Fibroblast of lung (primary cell): ENCODE data around the gene DYNAP. TPM values are rescaled to one million over a fixed set of nuclear protein-coding genes. Genes with fewer than 3 reads are reported as not detected.

Source experiments
- DNase-seq, 2 donors: peaks; one replicate each; pipeline versions ENCODE4 v3.0.0 to v3.0.0-alpha.2; 2010; ENCODE audit warnings: low read depth in 2 of 2
- H2AFZ ChIP-seq: 2 replicates; pipeline ENCODE4 v1.5.1; 2012; ENCODE audit warnings: low read length, control low read depth, inconsistent platforms
- H3K27ac ChIP-seq: 2 replicates; pipeline ENCODE4 v1.5.1; 2011; ENCODE audit warnings: low read length, control low read depth; ENCODE audit not compliant: insufficient read depth
- H3K27me3 ChIP-seq: 2 replicates; pipeline ENCODE4 v1.5.1; 2011; ENCODE audit warnings: mild to moderate bottlenecking, low read length; ENCODE audit not compliant: control insufficient read depth, insufficient read depth
- H3K36me3 ChIP-seq: 2 replicates; pipeline ENCODE4 v1.5.1; 2011; ENCODE audit warnings: low read length; ENCODE audit not compliant: control insufficient read depth, insufficient read depth
- H3K4me1 ChIP-seq: 2 replicates; pipeline ENCODE4 v1.5.1; 2011; ENCODE audit warnings: low read length; ENCODE audit not compliant: control insufficient read depth, insufficient read depth; ENCODE audit errors: extremely low read depth
- H3K4me2 ChIP-seq: 2 replicates; pipeline ENCODE4 v1.5.1; 2011; ENCODE audit warnings: low read length, control low read depth; ENCODE audit not compliant: insufficient read depth; ENCODE audit errors: extremely low read depth
- H3K4me3 ChIP-seq, 4 experiments: fragments of 200-600 bp in 1 of 4; sonication (generic) in 1 of 4; replicated peaks in 1 of 4; 2 replicates each; pipeline ENCODE4 v1.5.1; 2011 to 2016; ENCODE audit warnings: low read length in 4 of 4, low read depth in 3 of 4, mild to moderate bottlenecking in 3 of 4, control low read depth in 2 of 4, inconsistent platforms in 1 of 4, mixed read lengths in 1 of 4; ENCODE audit not compliant: insufficient read depth in 1 of 4; ENCODE audit errors: control extremely low read depth in 1 of 4
- H3K79me2 ChIP-seq: 2 replicates; pipeline ENCODE4 v1.5.1; 2012; ENCODE audit warnings: mild to moderate bottlenecking, low read length, inconsistent platforms; ENCODE audit not compliant: control insufficient read depth, insufficient read depth
- H3K9ac ChIP-seq: 2 replicates; pipeline ENCODE4 v1.5.1; 2011; ENCODE audit warnings: mild to moderate bottlenecking, low read length, control low read depth; ENCODE audit not compliant: insufficient read depth
- H3K9me3 ChIP-seq: 2 replicates; pipeline ENCODE4 v1.5.1; 2012; ENCODE audit warnings: low read depth, low read length; ENCODE audit not compliant: control insufficient read depth, insufficient read depth
- H4K20me1 ChIP-seq: 2 replicates; pipeline ENCODE4 v1.5.1; 2011; ENCODE audit warnings: low read length; ENCODE audit not compliant: control insufficient read depth, insufficient read depth; ENCODE audit errors: extremely low read depth
- EZH2 ChIP-seq: IDR thresholded peaks from 2 replicates; pipeline ENCODE4 v1.5.1; 2012; ENCODE audit warnings: low read length, control low read depth, mild to moderate bottlenecking; ENCODE audit errors: missing control alignments
- polyA plus RNA-seq, 2 donors: library from polyadenylated mRNA; depleted of rRNA in 1 of 2; stranded (reverse) in 1 of 2; unstranded in 1 of 2; fragments of >200 nt; gene quantifications; 2 replicates each; pipeline ENCODE4 v1.2.1, GENCODE V29; 2011 to 2012; ENCODE audit warnings: missing spikeins in 1 of 2
- total RNA-seq: library from RNA; depleted of rRNA; stranded (reverse); fragments of >200 nt; gene quantifications from 2 replicates; pipeline ENCODE4 v1.2.1, GENCODE V29; 2014
- TF ChIP-seq, protein P1 (sequence below), 2 donors: IDR thresholded peaks in 1 of 2; conservative IDR thresholded peaks in 1 of 2; 1 replicate in 1 of 2; 2 replicates in 1 of 2; pipeline ENCODE4 v1.5.1; 2011 to 2012; ENCODE audit warnings: low read length in 2 of 2, control low read depth in 1 of 2, inconsistent platforms in 1 of 2, low read depth in 1 of 2, mild to moderate bottlenecking in 1 of 2

Gene DYNAP
- total and polyA plus RNA-seq, 2 donors (not counting 1 experiment from before 2014, with no cell fraction given), result not detected

- TF ChIP-seq, protein P1, sequence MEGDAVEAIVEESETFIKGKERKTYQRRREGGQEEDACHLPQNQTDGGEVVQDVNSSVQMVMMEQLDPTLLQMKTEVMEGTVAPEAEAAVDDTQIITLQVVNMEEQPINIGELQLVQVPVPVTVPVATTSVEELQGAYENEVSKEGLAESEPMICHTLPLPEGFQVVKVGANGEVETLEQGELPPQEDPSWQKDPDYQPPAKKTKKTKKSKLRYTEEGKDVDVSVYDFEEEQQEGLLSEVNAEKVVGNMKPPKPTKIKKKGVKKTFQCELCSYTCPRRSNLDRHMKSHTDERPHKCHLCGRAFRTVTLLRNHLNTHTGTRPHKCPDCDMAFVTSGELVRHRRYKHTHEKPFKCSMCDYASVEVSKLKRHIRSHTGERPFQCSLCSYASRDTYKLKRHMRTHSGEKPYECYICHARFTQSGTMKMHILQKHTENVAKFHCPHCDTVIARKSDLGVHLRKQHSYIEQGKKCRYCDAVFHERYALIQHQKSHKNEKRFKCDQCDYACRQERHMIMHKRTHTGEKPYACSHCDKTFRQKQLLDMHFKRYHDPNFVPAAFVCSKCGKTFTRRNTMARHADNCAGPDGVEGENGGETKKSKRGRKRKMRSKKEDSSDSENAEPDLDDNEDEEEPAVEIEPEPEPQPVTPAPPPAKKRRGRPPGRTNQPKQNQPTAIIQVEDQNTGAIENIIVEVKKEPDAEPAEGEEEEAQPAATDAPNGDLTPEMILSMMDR (conservative IDR thresholded peaks at IDR 0.05 in 1 of 2, IDR thresholded peaks at IDR 0.05 in 1 of 2; ENCODE audit: low read depth in 1 of 2, low read length in 2 of 2), result no peak
- no peak for TF ChIP-seq EZH2
- Histone ChIP-seq H3K4me3 (no peak overlapping the region), H4K20me1 (no peaks in the 10 kb centered on the region), H3K79me2 (no peaks in the 10 kb centered on the region), H3K9ac (no peak overlapping the region), H3K4me1 (no peaks in the 10 kb centered on the region), H3K36me3 (no peaks in the 10 kb centered on the region), H3K4me2 (no peak overlapping the region), H3K27me3 (no peaks in the 10 kb centered on the region), H3K9me3 (no peaks in the 10 kb centered on the region), H2AFZ (no peak overlapping the region), H3K27ac (no peak overlapping the region)
- no peak for DNase-seq
These were observed 5.3 kb upstream of the DYNAP start for GRCh38 chr18:54585743-54586142.

GRCh38 chr18:54604211-54604610, 13.2 kb downstream of the DYNAP start:
- H3K79me2 ChIP-seq, result no peaks in the 10 kb centered on the region
- no peak overlapping the region for H3K4me3 ChIP-seq
- no peak overlapping the region for H3K9ac ChIP-seq
- no peak overlapping the region for H3K4me2 ChIP-seq
- peaks cover 2% of the 10 kb centered on the region for H4K20me1 ChIP-seq
- H2AFZ ChIP-seq, result no peak overlapping the region
- no peak overlapping the region for H3K27ac ChIP-seq
- H3K27me3 ChIP-seq, result no peaks in the 10 kb centered on the region
- H3K9me3 ChIP-seq, result no peaks in the 10 kb centered on the region
- no peaks in the 10 kb centered on the region for H3K36me3 ChIP-seq
- TF ChIP-seq EZH2, result no peak
- TF ChIP-seq, protein P1 (conservative IDR thresholded peaks at IDR 0.05 in 1 of 2, IDR thresholded peaks at IDR 0.05 in 1 of 2; ENCODE audit: low read depth in 1 of 2, low read length in 2 of 2), result no peak
- no peaks in the 10 kb centered on the region for H3K4me1 ChIP-seq
- no peak for DNase-seq

DNA sequence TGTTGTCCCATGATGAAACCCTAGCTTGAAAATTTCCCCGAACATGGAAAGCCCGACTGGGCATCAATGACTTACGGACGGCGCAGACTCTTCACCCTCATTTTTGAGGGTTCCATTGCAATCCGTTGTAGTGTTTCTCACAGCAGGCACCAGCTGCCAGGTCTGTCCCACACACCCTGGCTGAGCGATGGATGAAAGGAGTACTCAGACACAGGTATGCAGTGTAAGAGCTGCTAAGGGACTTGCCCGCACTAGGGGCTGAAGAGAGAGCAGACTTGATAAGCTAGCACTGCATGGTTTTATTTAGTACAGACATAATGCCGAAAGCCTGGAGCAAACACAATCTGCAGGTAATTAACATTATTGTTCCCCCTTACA, 15.8 kb downstream of the DYNAP start:
- no peaks in the 10 kb centered on the region for H3K36me3 ChIP-seq
- TF ChIP-seq, protein P1 (conservative IDR thresholded peaks at IDR 0.05 in 1 of 2, IDR thresholded peaks at IDR 0.05 in 1 of 2; ENCODE audit: low read depth in 1 of 2, low read length in 2 of 2), result no peak
- TF ChIP-seq EZH2, result no peak
- no peak for DNase-seq
- no peaks in the 10 kb centered on the region for H3K4me1 ChIP-seq
- no peak overlapping the region for H3K4me2 ChIP-seq
- H3K27ac ChIP-seq, result no peak overlapping the region
- no peaks in the 10 kb centered on the region for H4K20me1 ChIP-seq
- no peaks in the 10 kb centered on the region for H3K27me3 ChIP-seq
- H3K4me3 ChIP-seq, result no peak overlapping the region
- H3K79me2 ChIP-seq, result no peaks in the 10 kb centered on the region
- H2AFZ ChIP-seq, result no peak overlapping the region
- H3K9me3 ChIP-seq, result no peaks in the 10 kb centered on the region
- no peak overlapping the region for H3K9ac ChIP-seq
